Adrenal gland (tissue), 12 donors: Measurements from ENCODE around the gene SLC2A9. TPM values are rescaled to one million over a fixed set of nuclear protein-coding genes. Genes with fewer than 3 reads are reported as not detected.
A peak's percentile ranks its signal among the peaks of the same experiment; 100 is the strongest.

ENCODE experiments used
- DNase-seq, 7 donors: peaks; one replicate each; pipeline ENCODE4 v3.0.0-alpha.2; 2019 to 2020
- H3K27ac ChIP-seq, 5 donors: fragments of 200-600 bp; sonication (generic) in 4 of 5; 1 replicate in 3 of 5; 2 replicates in 2 of 5; pipeline versions ENCODE4 v1.5.1 to v1.8.0; 2016 to 2020; ENCODE audit warnings: mild to moderate bottlenecking in 1 of 5
- H3K27me3 ChIP-seq: fragments of 200-600 bp; 2 replicates; pipeline ENCODE4 v1.8.0; 2021
- H3K36me3 ChIP-seq, 2 donors: fragments of 200-600 bp; replicated peaks in 1 of 2; 1 replicate in 1 of 2; 2 replicates in 1 of 2; pipeline versions ENCODE4 v1.5.1 to v1.8.0; 2018 to 2022
- H3K4me1 ChIP-seq, 2 donors: fragments of 200-600 bp; replicated peaks in 1 of 2; 1 replicate in 1 of 2; 2 replicates in 1 of 2; pipeline versions ENCODE4 v1.5.1 to v1.8.0; 2018 to 2021
- H3K4me3 ChIP-seq, 4 donors: fragments of 200-600 bp; sonication (generic) in 3 of 4; one replicate each; pipeline ENCODE4 v1.5.1; 2016 to 2018
- H3K9me3 ChIP-seq, 3 donors: fragments of 200-600 bp; sonication (generic) in 1 of 3; replicated peaks in 1 of 3; 1 replicate in 2 of 3; 2 replicates in 1 of 3; pipeline versions ENCODE4 v1.5.1 to v1.8.0; 2016 to 2021
- CTCF ChIP-seq, 6 experiments: fragments of 450-650 bp in 4 of 6; fragments of 200-600 bp in 2 of 6; sonication (generic) in 1 of 6; IDR thresholded peaks; 1 replicate in 5 of 6; 2 replicates in 1 of 6; pipeline versions ENCODE4 v1.5.1 to v1.8.0; 2016 to 2021; ENCODE audit warnings: antibody characterized with exemption in 6 of 6, mild to moderate bottlenecking in 2 of 6, moderate library complexity in 1 of 6
- POLR2A ChIP-seq, 2 donors: fragments of 450-650 bp; IDR thresholded peaks; one replicate each; pipeline ENCODE4 v1.6.1; 2017; ENCODE audit warnings: antibody characterized with exemption in 2 of 2, mild to moderate bottlenecking in 2 of 2, moderate library complexity in 1 of 2
- WGBS, 4 donors: extraction: QIAGEN DNeasy Blood & Tissue Kit in 2 of 4; methylation state at CpG; one replicate each; pipeline versions ENCODE4 v1.1.5 to v1.1.7; 2013 to 2017; 5-methylcytosine and 5-hydroxymethylcytosine counted together
- intact Hi-C, 2 donors: fragments of 100-400 bp; cut with DNase I; formaldehyde crosslinking; loops; one replicate each; pipeline versions ENCODE4 v1.14.1 to v1.15.0; 2022 to 2023
- polyA plus RNA-seq, 3 donors: library from polyadenylated mRNA; stranded (reverse); fragments of 200-250 nt in 2 of 3; fragments of 350-450 nt in 1 of 3; fragmentation: Illumina TruSeq in 1 of 3; extraction: RNeasy Lipid Tissue Mini Kit (QIAGEN cat#74804) in 1 of 3; gene quantifications; one replicate each; pipeline ENCODE4 v1.2.3, GENCODE V29; 2013 to 2014
- total RNA-seq, 9 donors: library from RNA; depleted of rRNA in 4 of 9; stranded (reverse); fragments of >200 nt in 4 of 9; fragments of 120-200 nt in 1 of 9; fragmentation: NEBNext Ultra II Directional in 1 of 9; extraction: Animal tissue kit (Norgen Biotek cat#: 25700) in 1 of 9; gene quantifications; one replicate each; pipeline versions ENCODE4 v1.1.0 to v1.2.4, GENCODE V29; 2013 to 2023
- donor health status: healthy with polysubstance abuse.
- donor health status: Bipolar disorder and iron deficiency.
- donor health status: DM: yes; HTN: yes; CAD: no.
- donor health status: DM: no; HTN: no; CAD: no.
- donor health status: DM: no; HTN: no; CAD: no.
- donor health status: DM: yes; HTN: yes; CAD: no.

The SLC2A9 gene
- total and polyA plus RNA-seq, 12 donors = 1.8 to 16.6 (median 8.5) TPM

DNA sequence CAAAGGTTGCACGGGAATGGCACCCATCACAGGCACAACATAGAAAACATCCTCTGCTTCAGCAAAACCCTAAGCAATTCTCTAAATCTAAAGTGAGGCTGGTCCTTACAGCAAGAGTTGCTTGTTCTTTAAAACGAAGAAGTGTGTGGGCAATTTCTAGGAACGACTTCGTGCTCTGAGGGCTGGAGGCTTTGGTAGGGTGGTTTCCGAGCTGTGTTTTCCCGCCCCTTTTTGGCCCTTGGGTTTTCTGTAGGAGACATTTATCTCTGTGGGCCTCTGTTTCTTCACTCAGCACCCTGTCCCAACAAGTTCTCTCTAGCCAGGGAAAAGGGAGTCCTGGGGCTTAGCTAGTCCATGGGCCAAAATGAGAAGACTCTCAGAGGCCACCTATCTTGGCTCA, 84.2 kb downstream of the SLC2A9 start:
- intact Hi-C loops = no loop called here
- no peaks in the 10 kb centered on the region for H3K27me3 ChIP-seq
- TF ChIP-seq CTCF (IDR thresholded peaks at IDR 0.05) = no peak
- no peak for TF ChIP-seq POLR2A (IDR thresholded peaks at IDR 0.05)
- DNase-seq = no peak
- no peaks in the 10 kb centered on the region for H3K4me1 ChIP-seq
- H3K4me3 ChIP-seq = no peak overlapping the region
- no peak overlapping the region for H3K27ac ChIP-seq
- 87 to 94% (median 93%) methylated on average over 5 to 6 of the region's 6 CpGs for WGBS, 4 donors
- no peaks in the 10 kb centered on the region for H3K36me3 ChIP-seq
- H3K9me3 ChIP-seq = no peaks in the 10 kb centered on the region

DNA sequence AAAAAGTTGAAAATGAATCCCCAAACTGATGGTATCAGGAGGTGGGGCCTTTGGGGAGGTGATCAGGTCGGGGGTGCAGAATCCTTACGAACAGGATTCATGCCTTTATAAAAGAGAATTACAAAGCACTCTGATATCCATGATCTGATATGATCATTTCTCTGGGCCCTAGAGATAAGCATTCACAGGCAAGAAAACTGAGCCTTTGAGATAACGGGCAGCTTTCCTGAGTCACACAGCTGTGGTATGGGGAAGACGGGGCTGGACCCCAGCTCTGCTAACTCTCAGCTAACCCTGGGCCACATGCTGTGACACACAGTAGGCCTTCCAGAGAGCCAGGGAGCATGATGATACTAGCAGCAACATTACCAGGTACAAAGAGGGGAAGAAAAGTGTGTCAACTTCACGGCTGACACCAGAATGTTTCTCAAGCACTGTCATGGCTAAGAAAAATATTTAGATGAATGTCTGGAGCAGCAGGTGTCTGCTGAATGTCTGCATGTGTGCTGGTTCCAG, 85.1 kb downstream of the SLC2A9 start:
- WGBS, 4 donors = 76 to 83% (median 81%) methylated on average over 5 of the region's 5 CpGs
- intact Hi-C loops = no loop called here

DNA sequence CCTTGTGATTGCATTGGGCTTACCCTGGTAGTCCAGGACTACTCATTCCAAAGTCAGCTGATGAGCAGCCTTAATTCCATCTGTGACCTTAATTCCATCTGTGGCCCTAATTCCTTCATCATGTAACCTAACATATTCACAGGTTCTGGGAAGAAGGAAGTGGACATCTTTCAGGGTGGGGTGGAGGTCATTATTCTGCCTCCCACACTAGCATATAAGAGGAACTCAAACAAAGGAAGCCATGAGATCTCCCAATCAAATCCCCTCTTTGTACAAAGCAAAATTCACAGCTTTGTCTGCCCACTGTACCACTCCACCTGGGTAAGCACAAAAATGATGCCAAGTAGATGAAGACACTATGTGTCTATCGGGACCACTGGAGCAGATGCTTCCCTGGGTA, 87.3 kb downstream of the SLC2A9 start:
- Histone ChIP-seq H3K27ac (no peak overlapping the region), H3K9me3 (no peaks in the 10 kb centered on the region), H3K4me3 (no peak overlapping the region), H3K36me3 (no peaks in the 10 kb centered on the region), H3K27me3 (no peaks in the 10 kb centered on the region), H3K4me1 (no peaks in the 10 kb centered on the region)
- intact Hi-C loops = no loop called here
- TF ChIP-seq POLR2A (IDR thresholded peaks at IDR 0.05) (no peak), CTCF (IDR thresholded peaks at IDR 0.05) (no peak)
- WGBS, 4 donors = 89 to 100% (median 99%) methylated on average over 1 of the region's 1 CpG
- no peak for DNase-seq

More for the DNA sequence above, 85.1 kb downstream of the SLC2A9 start:
- H3K27ac ChIP-seq = no peak overlapping the region
- TF ChIP-seq POLR2A (IDR thresholded peaks at IDR 0.05) = no peak
- TF ChIP-seq CTCF (IDR thresholded peaks at IDR 0.05) = no peak
- H3K4me3 ChIP-seq = no peak overlapping the region
- no peaks in the 10 kb centered on the region for H3K9me3 ChIP-seq
- no peak for DNase-seq
- no peaks in the 10 kb centered on the region for H3K36me3 ChIP-seq
- H3K4me1 ChIP-seq = no peaks in the 10 kb centered on the region
- H3K27me3 ChIP-seq = no peaks in the 10 kb centered on the region

DNA sequence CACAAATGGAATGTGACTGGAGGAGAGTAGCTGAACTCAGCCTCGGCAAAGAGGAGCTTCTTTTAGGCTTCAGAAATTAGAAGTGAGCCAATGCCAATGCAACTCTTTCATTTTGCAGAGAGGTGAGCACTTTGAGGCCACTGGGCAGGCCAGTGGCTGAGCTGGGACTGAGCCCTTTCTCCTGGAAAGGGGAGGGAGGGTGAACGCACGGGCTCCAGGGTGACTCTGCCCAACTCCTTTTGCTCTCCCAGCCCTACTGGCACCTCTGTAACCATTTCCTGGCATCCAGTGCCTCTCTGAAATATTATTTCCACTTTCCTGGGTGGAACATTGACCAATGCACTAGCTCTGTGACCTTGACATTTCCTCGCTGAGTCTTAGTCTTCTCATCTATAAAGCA, 88.1 kb downstream of the SLC2A9 start:
- Histone ChIP-seq H3K9me3 (no peaks in the 10 kb centered on the region), H3K4me1 (no peaks in the 10 kb centered on the region), H3K36me3 (no peaks in the 10 kb centered on the region), H3K4me3 (no peak overlapping the region), H3K27me3 (no peaks in the 10 kb centered on the region), H3K27ac (no peak overlapping the region)
- peak in 3 of 7 donors; percentile 6 to 31 (median 21) for DNase-seq
- TF ChIP-seq CTCF (IDR thresholded peaks at IDR 0.05) (no peak), POLR2A (IDR thresholded peaks at IDR 0.05) (no peak)
- WGBS, 4 donors = 52 to 67% (median 55%) methylated on average over 4 of the region's 4 CpGs
- intact Hi-C loops = no loop called here
